NCI-H2107 treated with DMSO at 0.1 percent for 48 hours (cell line): Measurements from ENCODE around the gene NHLH1.
A peak's percentile ranks its signal among the peaks of the same experiment; 100 is the strongest.

Source experiments
- DNase-seq: peaks from one replicate; lab custom pipeline; 2025; ENCODE audit not compliant: unreplicated experiment; lab: John Stamatoyannopoulos, UW

Gene NHLH1

GRCh38 chr1:160410406-160411005 lies 43.6 kb downstream of the NHLH1 start:
- peak; percentile 90 for DNase-seq

DNA sequence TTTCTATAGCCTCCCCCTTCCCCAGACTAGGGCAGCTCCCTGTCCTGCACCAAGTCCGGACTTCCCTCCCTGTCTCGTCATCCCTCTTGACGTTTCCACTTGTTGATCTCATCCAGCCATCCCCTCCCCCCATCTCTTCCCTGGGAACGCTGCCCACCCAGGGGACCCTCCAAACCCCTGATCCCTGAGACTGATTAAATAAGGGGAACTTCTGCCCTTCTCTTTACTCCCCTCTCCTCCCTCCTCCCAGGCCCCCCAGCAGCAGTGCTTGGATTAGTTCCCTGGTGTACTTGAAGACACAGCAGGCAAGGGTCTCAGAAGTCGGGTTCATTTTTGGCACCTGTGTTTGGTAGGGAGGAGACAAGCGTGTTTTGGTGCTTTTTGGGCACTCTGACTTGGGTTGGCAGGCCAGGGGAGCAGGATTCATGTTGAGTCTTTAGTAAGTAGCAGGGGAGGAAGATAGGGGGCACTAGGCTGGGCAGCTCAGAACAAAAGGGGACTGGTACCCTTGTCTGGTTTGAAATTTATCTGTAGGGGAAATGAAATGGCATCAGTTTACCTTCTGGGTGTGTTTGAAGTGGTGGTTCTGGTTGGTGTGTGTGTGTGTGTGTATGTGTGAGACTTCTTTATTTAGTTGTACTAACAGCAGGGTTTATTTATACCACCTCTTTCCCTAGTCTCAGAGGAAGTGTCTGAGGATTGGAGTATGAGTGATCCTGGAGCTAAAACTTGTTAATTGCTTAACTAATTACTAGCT lies 44.6 kb downstream of the NHLH1 start:
- no peak for DNase-seq

- no peak for DNase-seq
Observed at GRCh38 chr1:160412028-160412362, 45.1 kb downstream of the NHLH1 start.

- DNase-seq = no peak
Observed at GRCh38 chr1:160413716-160414115, 46.8 kb downstream of the NHLH1 start.

GRCh38 chr1:160414881-160415280 lies 48.0 kb downstream of the NHLH1 start:
- DNase-seq = no peak

GRCh38 chr1:160415696-160416290 lies 48.9 kb downstream of the NHLH1 start:
- no peak for DNase-seq

DNA sequence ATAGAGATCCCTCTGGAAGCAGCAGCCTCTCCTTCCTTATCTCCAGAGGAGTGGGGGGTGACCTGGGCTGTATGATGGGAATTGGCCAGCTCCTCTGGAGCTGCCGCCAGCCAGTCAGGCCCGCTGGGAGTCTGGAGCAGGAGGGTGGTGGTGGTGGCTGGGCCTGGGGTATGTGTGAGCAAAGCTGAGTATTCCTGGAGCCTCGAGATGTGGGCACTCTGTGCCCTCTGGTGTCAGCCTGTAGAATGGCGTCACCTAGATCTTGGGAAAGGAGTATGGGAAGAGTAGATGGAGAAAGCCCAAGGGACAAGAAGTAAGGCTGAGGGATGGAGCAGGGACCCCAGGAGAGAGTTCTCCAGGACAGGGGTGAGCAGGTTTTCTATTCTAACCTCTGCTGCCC lies 49.5 kb downstream of the NHLH1 start:
- peak; percentile 75 for DNase-seq

- DNase-seq = no peak
Observed at GRCh38 chr1:160418483-160418882, 51.6 kb downstream of the NHLH1 start.

GRCh38 chr1:160419150-160419837 lies 52.4 kb downstream of the NHLH1 start:
- DNase-seq = no peak

GRCh38 chr1:160419838-160420169 lies 52.9 kb downstream of the NHLH1 start:
- no peak for DNase-seq

DNA sequence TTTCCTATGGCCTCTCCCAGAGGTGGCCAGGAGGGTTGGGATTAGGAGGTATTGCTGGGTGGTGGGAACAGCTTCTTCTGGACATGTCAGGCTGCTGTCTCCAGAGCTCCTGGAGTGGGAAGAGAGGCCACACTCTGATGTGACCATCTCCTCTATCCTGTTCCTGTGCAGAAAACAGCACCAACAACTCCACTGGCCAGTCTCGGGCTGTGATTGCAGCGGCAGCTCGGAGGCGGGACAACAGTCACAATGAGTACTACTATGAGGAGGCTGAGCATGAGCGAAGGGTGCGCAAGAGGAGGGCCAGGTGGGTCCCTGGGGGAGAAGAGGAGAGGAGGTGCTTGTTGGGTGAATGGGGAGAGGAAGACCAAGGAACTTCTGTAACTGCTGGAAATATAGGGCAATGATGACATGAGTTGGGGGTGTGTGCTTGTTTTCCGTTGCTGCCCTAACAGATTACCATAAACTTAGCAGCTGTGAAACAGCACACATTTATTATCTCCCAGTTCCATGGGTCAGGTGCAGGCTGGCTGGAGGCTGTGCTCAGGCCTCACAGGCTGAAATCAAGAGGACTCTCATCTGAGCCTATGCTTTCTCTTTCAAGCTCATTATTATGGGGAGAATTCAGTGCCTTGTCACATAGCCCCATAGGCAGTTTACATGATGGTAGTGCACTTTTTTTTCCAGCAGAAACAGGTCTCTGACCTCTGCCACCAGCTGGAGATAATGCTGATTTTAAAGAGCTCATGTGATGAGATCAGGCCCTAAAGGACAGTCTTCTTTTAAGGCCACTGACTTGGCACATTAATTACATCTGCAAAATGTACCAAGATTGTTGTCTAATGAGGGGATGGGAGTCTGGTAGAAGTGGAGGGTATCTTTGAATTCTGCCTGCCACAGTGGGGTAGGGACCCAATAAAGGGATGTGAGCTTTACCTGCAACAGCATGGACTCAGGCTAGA lies 54.3 kb downstream of the NHLH1 start:
- no peak for DNase-seq

DNA sequence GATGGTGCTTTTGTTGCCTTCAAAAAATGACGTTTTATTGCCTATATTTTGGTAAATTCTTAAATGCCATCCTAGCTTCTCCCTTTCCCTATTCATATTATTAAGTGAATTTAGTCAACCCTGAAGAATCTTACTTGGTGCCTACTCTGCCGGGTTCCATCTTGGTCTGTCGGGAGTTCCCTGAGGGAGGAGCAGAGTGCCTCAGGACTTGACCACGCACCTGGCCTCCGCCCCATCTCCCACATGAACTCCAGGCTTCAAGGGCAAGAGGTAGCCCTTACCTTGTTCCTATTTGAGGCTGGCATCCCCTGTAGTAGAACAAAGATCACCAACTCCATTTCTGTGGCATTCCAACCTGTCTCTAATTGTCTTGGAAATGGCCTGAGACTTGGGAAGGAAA lies 55.0 kb downstream of the NHLH1 start:
- no peak for DNase-seq
